ENCODE measurements around the gene SLC12A1. TPM values are rescaled to one million over a fixed set of nuclear protein-coding genes. Genes with fewer than 3 reads are reported as not detected.

Gene SLC12A1
- total RNA-seq, 1 donor from 2014 or later: not detected

DNA sequence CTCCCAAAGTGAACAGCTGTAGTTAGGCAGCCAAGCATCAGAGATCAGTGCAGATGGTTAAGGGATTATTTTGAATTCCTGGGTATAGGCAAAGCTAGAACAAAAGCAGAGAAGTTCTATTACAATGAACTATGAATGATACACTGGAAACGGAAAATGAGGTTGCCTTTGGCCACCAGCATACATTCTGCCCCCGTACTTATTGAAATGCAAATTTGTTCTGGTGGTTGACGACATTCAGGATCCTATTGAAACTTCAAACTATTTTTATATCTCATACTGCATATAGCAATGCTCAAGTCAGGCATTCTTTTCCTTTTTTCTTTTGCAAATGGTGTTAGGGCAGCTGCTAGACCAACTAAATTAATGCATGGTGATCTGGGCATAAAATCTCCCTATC is 61.7 kb downstream of the SLC12A1 start:
- no peaks in the 10 kb centered on the region for H3K36me3 Mint-ChIP-seq (ENCODE audit: low read depth)
- no peak overlapping the region for H3K27ac Mint-ChIP-seq (ENCODE audit: unreplicated experiment)
- no peaks in the 10 kb centered on the region for H3K9me3 Mint-ChIP-seq (ENCODE audit: low read depth)
- TF ChIP-seq CTCF (IDR thresholded peaks at IDR 0.05): no peak
- H3K4me1 Mint-ChIP-seq (ENCODE audit: low read depth): no peaks in the 10 kb centered on the region
- DNase-seq (ENCODE audit: low spot score): no peak
- peaks cover 30% of the 10 kb centered on the region for H3K27me3 Mint-ChIP-seq (ENCODE audit: low read depth)
- no peak overlapping the region for H3K4me3 Mint-ChIP-seq (ENCODE audit: unreplicated experiment)

- no peak for DNase-seq (ENCODE audit: low spot score)
- no peak overlapping the region for H3K4me3 Mint-ChIP-seq (ENCODE audit: unreplicated experiment)
- TF ChIP-seq CTCF (IDR thresholded peaks at IDR 0.05): no peak
- H3K27me3 Mint-ChIP-seq (ENCODE audit: low read depth): peaks cover 20% of the 10 kb centered on the region
- H3K4me1 Mint-ChIP-seq (ENCODE audit: low read depth): no peaks in the 10 kb centered on the region
- peaks cover 3% of the 10 kb centered on the region for H3K36me3 Mint-ChIP-seq (ENCODE audit: low read depth)
- no peaks in the 10 kb centered on the region for H3K9me3 Mint-ChIP-seq (ENCODE audit: low read depth)
- no peak overlapping the region for H3K27ac Mint-ChIP-seq (ENCODE audit: unreplicated experiment)
Observed at GRCh38 chr15:48273049-48273448, 66.9 kb downstream of the SLC12A1 start.

DNA sequence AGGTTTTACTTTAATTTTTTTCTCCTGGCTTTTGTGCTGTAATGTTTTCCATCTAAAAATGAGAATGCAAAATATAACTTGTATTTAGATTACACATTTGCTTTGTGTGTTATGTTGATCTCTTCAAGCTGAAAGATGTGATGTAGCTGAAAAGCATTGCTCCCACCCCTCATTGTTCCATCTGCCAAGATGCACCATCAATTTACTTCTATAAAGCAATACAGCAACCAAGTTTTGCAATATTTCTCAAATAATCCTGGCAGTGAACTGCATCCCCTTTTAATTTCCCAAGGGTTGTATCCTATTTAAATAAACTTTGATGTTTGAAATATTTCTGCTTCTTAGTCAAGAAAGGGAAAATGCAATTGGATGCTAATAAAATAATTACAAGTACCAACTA is 72.6 kb downstream of the SLC12A1 start:
- no peak for DNase-seq (ENCODE audit: low spot score)
- no peak for TF ChIP-seq CTCF (IDR thresholded peaks at IDR 0.05)
- Mint-ChIP-seq H3K27me3 (ENCODE audit: low read depth) (peaks cover 22% of the 10 kb centered on the region), H3K9me3 (ENCODE audit: low read depth) (no peaks in the 10 kb centered on the region), H3K4me1 (ENCODE audit: low read depth) (no peaks in the 10 kb centered on the region), H3K27ac (ENCODE audit: unreplicated experiment) (no peak overlapping the region), H3K4me3 (ENCODE audit: unreplicated experiment) (no peak overlapping the region), H3K36me3 (ENCODE audit: low read depth) (no peaks in the 10 kb centered on the region)

GRCh38 chr15:48279608-48280007 is 73.5 kb downstream of the SLC12A1 start:
- no peak overlapping the region for H3K4me3 Mint-ChIP-seq (ENCODE audit: unreplicated experiment)
- no peaks in the 10 kb centered on the region for H3K4me1 Mint-ChIP-seq (ENCODE audit: low read depth)
- peaks cover 24% of the 10 kb centered on the region for H3K27me3 Mint-ChIP-seq (ENCODE audit: low read depth)
- no peaks in the 10 kb centered on the region for H3K36me3 Mint-ChIP-seq (ENCODE audit: low read depth)
- no peak for DNase-seq (ENCODE audit: low spot score)
- H3K27ac Mint-ChIP-seq (ENCODE audit: unreplicated experiment): no peak overlapping the region
- H3K9me3 Mint-ChIP-seq (ENCODE audit: low read depth): no peaks in the 10 kb centered on the region
- no peak for TF ChIP-seq CTCF (IDR thresholded peaks at IDR 0.05)

DNA sequence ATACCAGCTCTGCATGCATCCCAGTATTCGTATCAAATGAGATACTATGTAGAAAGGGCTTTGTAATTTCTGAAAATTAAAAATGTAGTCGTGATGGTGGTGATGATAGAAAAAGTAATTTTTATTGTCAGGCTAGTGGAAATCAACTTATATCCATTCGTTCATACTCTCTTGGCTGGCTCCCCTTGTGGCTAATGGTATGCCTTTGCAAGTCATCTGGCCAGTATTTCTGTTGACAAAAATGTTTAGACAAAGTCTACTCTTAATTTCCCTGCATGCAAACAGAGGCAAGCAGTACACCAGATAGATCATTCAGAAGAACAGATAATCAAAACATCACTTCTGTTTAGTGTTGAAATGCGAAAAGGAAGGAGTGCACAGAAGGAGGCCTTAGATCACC is 75.6 kb downstream of the SLC12A1 start:
- no peak for DNase-seq (ENCODE audit: low spot score)
- Mint-ChIP-seq H3K4me1 (ENCODE audit: low read depth) (peaks cover 10% of the 10 kb centered on the region), H3K27ac (ENCODE audit: unreplicated experiment) (no peak overlapping the region), H3K27me3 (ENCODE audit: low read depth) (peaks cover 20% of the 10 kb centered on the region), H3K4me3 (ENCODE audit: unreplicated experiment) (no peak overlapping the region), H3K36me3 (ENCODE audit: low read depth) (no peaks in the 10 kb centered on the region), H3K9me3 (ENCODE audit: low read depth) (no peaks in the 10 kb centered on the region)
- no peak for TF ChIP-seq CTCF (IDR thresholded peaks at IDR 0.05)

All from chondrocyte (in vitro differentiated cells).